SK-N-DZ (cell line): ENCODE results near the gene MACROH2A1.

Experiments
- DNase-seq: peaks from one replicate; pipeline ENCODE4 v3.0.0-alpha.2; 2015; ENCODE audit warnings: low spot score

MACROH2A1 gene

GRCh38 chr5:135319458-135319857 is 79.6 kb downstream of the MACROH2A1 start:
- no peak for DNase-seq

GRCh38 chr5:135318924-135319323 is 80.1 kb downstream of the MACROH2A1 start:
- no peak for DNase-seq

GRCh38 chr5:135318037-135318436 is 81.0 kb downstream of the MACROH2A1 start:
- DNase-seq, result no peak

- DNase-seq, result no peak
Measured at GRCh38 chr5:135317286-135317685, 81.7 kb downstream of the MACROH2A1 start.

- no peak for DNase-seq
Measured at GRCh38 chr5:135315386-135315785, 83.6 kb downstream of the MACROH2A1 start.

- DNase-seq, result no peak
Measured at GRCh38 chr5:135313946-135314345, 85.1 kb downstream of the MACROH2A1 start.

- DNase-seq, result no peak
Measured at GRCh38 chr5:135313405-135313804, 85.6 kb downstream of the MACROH2A1 start.

- DNase-seq, result no peak
Measured at GRCh38 chr5:135312255-135312935, 86.6 kb downstream of the MACROH2A1 start.

GRCh38 chr5:135310328-135310989 is 88.6 kb downstream of the MACROH2A1 start:
- DNase-seq, result no peak

GRCh38 chr5:135309391-135310327 is 89.4 kb downstream of the MACROH2A1 start:
- no peak for DNase-seq

GRCh38 chr5:135308752-135309151 is 90.3 kb downstream of the MACROH2A1 start:
- no peak for DNase-seq

- no peak for DNase-seq
Measured at GRCh38 chr5:135308245-135308644, 90.8 kb downstream of the MACROH2A1 start.

GRCh38 chr5:135307143-135307903 is 91.7 kb downstream of the MACROH2A1 start:
- peak; percentile 37 for DNase-seq

- no peak for DNase-seq
Measured at GRCh38 chr5:135306557-135306956, 92.5 kb downstream of the MACROH2A1 start.

- no peak for DNase-seq
Measured at GRCh38 chr5:135304352-135305221, 94.4 kb downstream of the MACROH2A1 start.

- DNase-seq, result no peak
Measured at GRCh38 chr5:135303582-135304173, 95.4 kb downstream of the MACROH2A1 start.

- DNase-seq, result no peak
Measured at GRCh38 chr5:135296900-135297816, 101.9 kb downstream of the MACROH2A1 start.

GRCh38 chr5:135295852-135296251 is 103.2 kb downstream of the MACROH2A1 start:
- DNase-seq, result no peak

GRCh38 chr5:135294793-135295192 is 104.2 kb downstream of the MACROH2A1 start:
- no peak for DNase-seq
